Measurements from ENCODE around the gene LSAMP.

GRCh38 chr3:115968871-115969270, 476.4 kb downstream of the LSAMP start:
- TF ChIP-seq CTCF (conservative IDR thresholded peaks at IDR 0.05; ENCODE audit: low read depth, low read length), result no peak
- TF ChIP-seq EZH2 (IDR thresholded peaks at IDR 0.05; ENCODE audit: borderline replicate concordance, low read depth, low read length, poor library complexity, severe bottlenecking), result no peak

Data from A673 (cell line).